Endothelial cell of umbilical vein (primary cell): ENCODE results near the gene SEC61G. TPM values are rescaled to one million over a fixed set of nuclear protein-coding genes. Genes with fewer than 3 reads are reported as not detected.

Experiments
- BruUV-seq: library from RNA; stranded (reverse); fragments of 400-500 nt; replicated peaks from 2 replicates; lab custom pipeline; 2021; lab: Mats Ljungman, UMichigan
- CTCF ChIA-PET: fragments of 300-600, 350-600 bp; sonication (Branson Sonifier 250); formaldehyde crosslinking; loops from one replicate; lab custom pipeline; 2021; ENCODE audit warnings: antibody characterized with exemption, inconsistent platforms; lab: Charles Lee
- POLR2A ChIA-PET: fragments of 300-600, 350-600 bp; sonication (Branson Sonifier 250); formaldehyde crosslinking; loops from one replicate; lab custom pipeline; 2021; ENCODE audit warnings: antibody characterized with exemption, inconsistent platforms; lab: Charles Lee
- DNase-seq: peaks from one replicate; pipeline ENCODE4 v3.0.0-alpha.2; 2011; ENCODE audit warnings: low read depth, low spot score
- FAIRE-seq: peaks from 2 replicates; lab custom pipeline; 2011; peaks lifted over from hg19 to GRCh38; lab: Jason Lieb, UNC
- H2AFZ ChIP-seq: 2 replicates; pipeline ENCODE4 v1.6.0; 2012; ENCODE audit warnings: low read depth, low read length, control low read depth, inconsistent platforms
- H3K27ac ChIP-seq: 2 replicates; pipeline ENCODE4 v1.5.1; 2011; ENCODE audit warnings: low read depth, mild to moderate bottlenecking, control low read depth, low read length, moderate library complexity; ENCODE audit not compliant: insufficient read depth
- H3K27me3 ChIP-seq, 2 experiments: 2 replicates each; pipeline versions ENCODE4 v1.6.0 to v1.6.1; 2011; ENCODE audit warnings: low read length in 2 of 2, mixed read lengths in 1 of 2; ENCODE audit not compliant: control insufficient read depth in 2 of 2, insufficient read depth in 2 of 2
- H3K36me3 ChIP-seq, 2 experiments: 2 replicates in 1 of 2; 3 replicates in 1 of 2; pipeline ENCODE4 v1.5.1; 2011; ENCODE audit warnings: low read length in 2 of 2, mild to moderate bottlenecking in 1 of 2, moderate library complexity in 1 of 2; ENCODE audit not compliant: control insufficient read depth in 2 of 2, insufficient read depth in 2 of 2; ENCODE audit errors: extremely low read depth in 1 of 2
- H3K4me1 ChIP-seq: 3 replicates; pipeline ENCODE4 v1.5.1; 2011; ENCODE audit warnings: mild to moderate bottlenecking, low read length; ENCODE audit not compliant: control insufficient read depth, insufficient read depth; ENCODE audit errors: extremely low read depth
- H3K4me2 ChIP-seq: 2 replicates; pipeline ENCODE4 v1.6.1; 2011; ENCODE audit warnings: low read length, control low read depth, mixed read lengths; ENCODE audit not compliant: insufficient read depth
- H3K4me3 ChIP-seq, 3 experiments: fragments of 200-600 bp in 1 of 3; sonication (generic), shearing (Covaris generic) in 1 of 3; replicated peaks in 1 of 3; 2 replicates each; pipeline ENCODE4 v1.5.1; 2011 to 2016; ENCODE audit warnings: control low read depth in 3 of 3, low read length in 3 of 3, mild to moderate bottlenecking in 2 of 3, inconsistent platforms in 1 of 3, low read depth in 1 of 3, moderate library complexity in 1 of 3; ENCODE audit not compliant: insufficient read depth in 1 of 3
- H3K79me2 ChIP-seq: 2 replicates; pipeline ENCODE4 v1.6.0; 2012; ENCODE audit warnings: low read length, inconsistent platforms; ENCODE audit not compliant: control insufficient read depth, insufficient read depth
- H3K9ac ChIP-seq: replicated peaks from 2 replicates; pipeline ENCODE3; 2011; ENCODE audit warnings: low read length, control low read depth; ENCODE audit not compliant: insufficient read depth; ENCODE audit errors: extremely low read depth
- H3K9me1 ChIP-seq: replicated peaks from 3 replicates; pipeline ENCODE4 v1.6.0; 2011; ENCODE audit warnings: mild to moderate bottlenecking, low read length; ENCODE audit not compliant: control insufficient read depth, insufficient read depth; ENCODE audit errors: extremely low read depth
- H3K9me3 ChIP-seq: replicated peaks from 2 replicates; pipeline ENCODE4 v1.5.1; 2012; ENCODE audit warnings: low read length, inconsistent platforms; ENCODE audit not compliant: control insufficient read depth, insufficient read depth
- H4K20me1 ChIP-seq: replicated peaks from 2 replicates; pipeline ENCODE3; 2011; ENCODE audit warnings: mild to moderate bottlenecking, low read length; ENCODE audit not compliant: control insufficient read depth, insufficient read depth; ENCODE audit errors: extremely low read depth
- EZH2 ChIP-seq: IDR thresholded peaks from 2 replicates; pipeline ENCODE4 v1.6.1; 2012; ENCODE audit warnings: borderline replicate concordance, low read depth, mild to moderate bottlenecking, moderate library complexity, low read length, inconsistent platforms; ENCODE audit not compliant: severe bottlenecking
- FOS ChIP-seq: IDR thresholded peaks from 2 replicates; pipeline ENCODE4 v1.6.1; 2011; ENCODE audit warnings: mild to moderate bottlenecking, low read length, moderate library complexity, borderline replicate concordance; ENCODE audit not compliant: insufficient read depth
- GATA2 ChIP-seq: IDR thresholded peaks from 2 replicates; pipeline ENCODE4 v1.7.0; 2011; ENCODE audit warnings: low read depth, mild to moderate bottlenecking, moderate library complexity, mixed read lengths, low read length; ENCODE audit not compliant: insufficient read length, insufficient read depth
- JUN ChIP-seq: IDR thresholded peaks from 2 replicates; pipeline ENCODE4 v1.6.1; 2011; ENCODE audit warnings: borderline replicate concordance, low read depth; ENCODE audit not compliant: insufficient read length, insufficient read depth
- MAX ChIP-seq: IDR thresholded peaks from 2 replicates; pipeline ENCODE4 v1.6.1; 2011; ENCODE audit not compliant: insufficient read depth, insufficient read length
- MYC ChIP-seq: IDR thresholded peaks from one replicate; pipeline ENCODE4 v1.6.1; 2011; ENCODE audit warnings: mild to moderate bottlenecking, low read depth, low read length
- POLR2A ChIP-seq: IDR thresholded peaks from 2 replicates; pipeline ENCODE4 v1.6.1; 2012; ENCODE audit warnings: low read depth, mild to moderate bottlenecking, control low read depth, low read length
- POLR2AphosphoS5 ChIP-seq: IDR thresholded peaks from 2 replicates; pipeline ENCODE4 v1.6.1; 2012; ENCODE audit warnings: low read depth, mild to moderate bottlenecking, control low read depth, low read length, moderate library complexity; ENCODE audit not compliant: insufficient read depth
- dilution Hi-C: fragments of 300-500 bp; cut with MboI; formaldehyde crosslinking; loops from one replicate; pipeline ENCODE4 v1.15.0; 2019; ENCODE audit warnings: low sequenced_read_pairs; ENCODE audit not compliant: extremely low pct_ligation_motif_present
- intact Hi-C: fragments of 100-400 bp; cut with micrococcal nuclease; formaldehyde crosslinking; loops from one replicate; pipeline ENCODE4 v1.10.0; 2022
- polyA plus RNA-seq, 4 experiments: library from polyadenylated mRNA; depleted of rRNA in 3 of 4; stranded (reverse) in 3 of 4; unstranded in 1 of 4; fragments of >200 nt; gene quantifications; 2 replicates each; pipeline versions ENCODE4 v1.2.1 to v1.2.3, GENCODE V29; 2011 to 2012; ENCODE audit warnings: missing spikeins in 1 of 4
- total RNA-seq: library from RNA; stranded (reverse); gene quantifications from 2 replicates; pipeline ENCODE4 v1.2.3, GENCODE V29; 2021
- TF ChIP-seq, protein P1 (sequence below), 2 donors: IDR thresholded peaks; 1 replicate in 1 of 2; 2 replicates in 1 of 2; pipeline ENCODE4 v1.5.1; 2011; ENCODE audit warnings: low read length in 2 of 2, mild to moderate bottlenecking in 2 of 2, moderate library complexity in 2 of 2, control low read depth in 1 of 2, inconsistent platforms in 1 of 2, low read depth in 1 of 2; ENCODE audit not compliant: insufficient read depth in 1 of 2; ENCODE audit errors: extremely low read depth in 1 of 2

Gene SEC61G
- total and polyA plus RNA-seq, 2 donors (not counting 3 experiments of a cell fraction or from before 2014, with no cell fraction given) = 201 to 401 TPM

DNA sequence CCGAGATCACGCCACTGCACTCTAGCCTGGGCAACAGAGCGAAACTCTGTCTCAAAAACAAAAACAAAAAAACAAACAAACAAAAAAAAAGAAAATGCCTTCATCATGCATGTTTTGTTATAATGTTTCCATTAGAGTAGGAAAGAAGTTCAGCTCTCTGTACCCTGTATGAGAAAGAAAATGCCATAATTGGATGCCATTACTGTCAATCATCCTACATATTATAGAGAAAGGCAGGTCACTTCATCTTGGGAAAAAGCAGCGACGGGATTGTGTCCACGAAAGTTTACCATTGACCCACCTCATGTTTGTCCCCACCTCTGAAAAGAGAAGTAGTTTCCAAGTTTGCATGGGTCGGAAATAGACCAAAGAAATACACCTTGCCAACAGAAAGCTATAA is 33.8 kb downstream of the SEC61G start:
- no peaks in the 10 kb centered on the region for H3K9me1 ChIP-seq
- intact Hi-C loops (no loop called here), dilution Hi-C loops (no loop called here)
- H3K9ac ChIP-seq = no peak overlapping the region
- no peaks in the 10 kb centered on the region for H3K9me3 ChIP-seq
- H2AFZ ChIP-seq = no peak overlapping the region
- no peaks in the 10 kb centered on the region for H4K20me1 ChIP-seq
- ChIA-PET POLR2A (no interaction called here), CTCF (interaction anchor here (1.1 kb wide), 1 partner anchor 17 kb away, joined by 3 read pairs; no protein-coding TSS in a partner anchor)
- no TSS peak for BruUV-seq
- no peaks in the 10 kb centered on the region for H3K4me1 ChIP-seq
- H3K36me3 ChIP-seq = no peaks in the 10 kb centered on the region
- DNase-seq (no peak), FAIRE-seq (no peak)
- H3K4me3 ChIP-seq = no peak overlapping the region
- no peaks in the 10 kb centered on the region for H3K79me2 ChIP-seq
- no peaks in the 10 kb centered on the region for H3K27me3 ChIP-seq
- no peak overlapping the region for H3K4me2 ChIP-seq
- TF ChIP-seq POLR2AphosphoS5 (no peak), GATA2 (no peak), JUN (no peak), EZH2 (no peak), MYC (no peak), FOS (no peak), MAX (no peak), POLR2A (no peak)
- TF ChIP-seq, protein P1, sequence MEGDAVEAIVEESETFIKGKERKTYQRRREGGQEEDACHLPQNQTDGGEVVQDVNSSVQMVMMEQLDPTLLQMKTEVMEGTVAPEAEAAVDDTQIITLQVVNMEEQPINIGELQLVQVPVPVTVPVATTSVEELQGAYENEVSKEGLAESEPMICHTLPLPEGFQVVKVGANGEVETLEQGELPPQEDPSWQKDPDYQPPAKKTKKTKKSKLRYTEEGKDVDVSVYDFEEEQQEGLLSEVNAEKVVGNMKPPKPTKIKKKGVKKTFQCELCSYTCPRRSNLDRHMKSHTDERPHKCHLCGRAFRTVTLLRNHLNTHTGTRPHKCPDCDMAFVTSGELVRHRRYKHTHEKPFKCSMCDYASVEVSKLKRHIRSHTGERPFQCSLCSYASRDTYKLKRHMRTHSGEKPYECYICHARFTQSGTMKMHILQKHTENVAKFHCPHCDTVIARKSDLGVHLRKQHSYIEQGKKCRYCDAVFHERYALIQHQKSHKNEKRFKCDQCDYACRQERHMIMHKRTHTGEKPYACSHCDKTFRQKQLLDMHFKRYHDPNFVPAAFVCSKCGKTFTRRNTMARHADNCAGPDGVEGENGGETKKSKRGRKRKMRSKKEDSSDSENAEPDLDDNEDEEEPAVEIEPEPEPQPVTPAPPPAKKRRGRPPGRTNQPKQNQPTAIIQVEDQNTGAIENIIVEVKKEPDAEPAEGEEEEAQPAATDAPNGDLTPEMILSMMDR (IDR thresholded peaks at IDR 0.05; ENCODE audit: extremely low read depth in 1 of 2, insufficient read depth in 1 of 2, low read depth in 1 of 2, low read length in 2 of 2) = no peak
- no peak overlapping the region for H3K27ac ChIP-seq
